ENCODE measurements around the gene SSX2IP.

DNA sequence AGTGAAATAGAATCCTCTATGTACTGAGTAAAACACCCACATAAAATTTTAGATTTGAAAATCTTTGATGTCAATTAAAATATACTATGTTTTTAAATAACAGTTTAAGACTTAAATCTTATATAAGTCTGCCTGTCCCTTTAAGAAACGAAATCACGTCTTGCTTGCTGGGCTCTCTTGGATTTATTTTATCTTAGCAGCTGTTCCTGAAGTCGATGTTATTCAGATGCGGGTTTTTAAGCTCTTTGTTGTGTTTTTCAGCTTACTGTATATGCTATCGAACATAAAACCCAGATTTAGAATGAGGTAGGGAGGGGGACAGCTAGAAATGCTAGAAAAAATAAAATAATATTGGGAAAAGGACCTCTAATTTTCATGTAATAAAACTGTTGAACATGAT, 11.1 kb upstream of the SSX2IP start:
- TF ChIP-seq EZH2 (IDR thresholded peaks at IDR 0.05; ENCODE audit: borderline replicate concordance, low read depth, low read length, poor library complexity, severe bottlenecking), result no peak
- TF ChIP-seq, protein P1, sequence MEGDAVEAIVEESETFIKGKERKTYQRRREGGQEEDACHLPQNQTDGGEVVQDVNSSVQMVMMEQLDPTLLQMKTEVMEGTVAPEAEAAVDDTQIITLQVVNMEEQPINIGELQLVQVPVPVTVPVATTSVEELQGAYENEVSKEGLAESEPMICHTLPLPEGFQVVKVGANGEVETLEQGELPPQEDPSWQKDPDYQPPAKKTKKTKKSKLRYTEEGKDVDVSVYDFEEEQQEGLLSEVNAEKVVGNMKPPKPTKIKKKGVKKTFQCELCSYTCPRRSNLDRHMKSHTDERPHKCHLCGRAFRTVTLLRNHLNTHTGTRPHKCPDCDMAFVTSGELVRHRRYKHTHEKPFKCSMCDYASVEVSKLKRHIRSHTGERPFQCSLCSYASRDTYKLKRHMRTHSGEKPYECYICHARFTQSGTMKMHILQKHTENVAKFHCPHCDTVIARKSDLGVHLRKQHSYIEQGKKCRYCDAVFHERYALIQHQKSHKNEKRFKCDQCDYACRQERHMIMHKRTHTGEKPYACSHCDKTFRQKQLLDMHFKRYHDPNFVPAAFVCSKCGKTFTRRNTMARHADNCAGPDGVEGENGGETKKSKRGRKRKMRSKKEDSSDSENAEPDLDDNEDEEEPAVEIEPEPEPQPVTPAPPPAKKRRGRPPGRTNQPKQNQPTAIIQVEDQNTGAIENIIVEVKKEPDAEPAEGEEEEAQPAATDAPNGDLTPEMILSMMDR (conservative IDR thresholded peaks at IDR 0.05; ENCODE audit: low read depth, low read length), result no peak
